Liver (tissue), 3 donors: Measurements from ENCODE around the gene TMEM217.

Experiments
- RAD21 ChIP-seq, 2 donors: IDR thresholded peaks; 2 replicates each; pipeline ENCODE4 v1.6.1; 2016; ENCODE audit warnings: antibody characterized with exemption in 2 of 2, mild to moderate bottlenecking in 2 of 2
- TF ChIP-seq, protein P1 (sequence below): fragments of 150-350 bp; IDR thresholded peaks from 2 replicates; pipeline ENCODE4 v1.5.1; 2017; ENCODE audit warnings: improper control_type of control experiment, low read depth, low read length; ENCODE audit not compliant: missing input control
- TF ChIP-seq, protein P2 (sequence below): IDR thresholded peaks from 2 replicates; pipeline ENCODE4 v1.6.1; 2016; ENCODE audit warnings: antibody characterized with exemption
- donor health status: healthy.
- donor health status: healthy.

DNA sequence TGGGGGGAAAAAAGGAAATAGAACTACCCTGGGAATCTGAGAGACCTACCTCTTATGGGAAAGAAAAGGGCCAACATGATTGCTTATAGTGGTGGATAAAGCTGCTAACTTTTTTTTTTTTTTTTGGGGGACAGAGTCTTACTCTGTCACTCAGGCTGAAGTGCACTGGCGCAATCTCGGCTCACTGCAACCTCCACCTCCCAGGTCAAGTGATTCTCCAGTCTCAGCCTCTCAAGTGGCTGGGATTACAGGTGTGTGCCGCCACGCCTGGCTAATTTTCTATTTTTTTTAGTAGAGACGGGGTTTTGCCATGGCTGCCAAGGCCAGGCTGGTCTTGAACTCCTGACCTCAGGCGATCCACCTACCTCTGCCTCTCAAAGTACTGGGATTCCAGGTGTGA is 39.9 kb downstream of the TMEM217 start:
- TF ChIP-seq, protein P1, sequence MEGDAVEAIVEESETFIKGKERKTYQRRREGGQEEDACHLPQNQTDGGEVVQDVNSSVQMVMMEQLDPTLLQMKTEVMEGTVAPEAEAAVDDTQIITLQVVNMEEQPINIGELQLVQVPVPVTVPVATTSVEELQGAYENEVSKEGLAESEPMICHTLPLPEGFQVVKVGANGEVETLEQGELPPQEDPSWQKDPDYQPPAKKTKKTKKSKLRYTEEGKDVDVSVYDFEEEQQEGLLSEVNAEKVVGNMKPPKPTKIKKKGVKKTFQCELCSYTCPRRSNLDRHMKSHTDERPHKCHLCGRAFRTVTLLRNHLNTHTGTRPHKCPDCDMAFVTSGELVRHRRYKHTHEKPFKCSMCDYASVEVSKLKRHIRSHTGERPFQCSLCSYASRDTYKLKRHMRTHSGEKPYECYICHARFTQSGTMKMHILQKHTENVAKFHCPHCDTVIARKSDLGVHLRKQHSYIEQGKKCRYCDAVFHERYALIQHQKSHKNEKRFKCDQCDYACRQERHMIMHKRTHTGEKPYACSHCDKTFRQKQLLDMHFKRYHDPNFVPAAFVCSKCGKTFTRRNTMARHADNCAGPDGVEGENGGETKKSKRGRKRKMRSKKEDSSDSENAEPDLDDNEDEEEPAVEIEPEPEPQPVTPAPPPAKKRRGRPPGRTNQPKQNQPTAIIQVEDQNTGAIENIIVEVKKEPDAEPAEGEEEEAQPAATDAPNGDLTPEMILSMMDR = no peak
- TF ChIP-seq RAD21 (IDR thresholded peaks at IDR 0.05) = no peak
- TF ChIP-seq, protein P2, sequence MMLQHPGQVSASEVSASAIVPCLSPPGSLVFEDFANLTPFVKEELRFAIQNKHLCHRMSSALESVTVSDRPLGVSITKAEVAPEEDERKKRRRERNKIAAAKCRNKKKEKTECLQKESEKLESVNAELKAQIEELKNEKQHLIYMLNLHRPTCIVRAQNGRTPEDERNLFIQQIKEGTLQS = no peak
